Panc1 (cell line): Measurements from ENCODE around the gene AQP11.

Experiments
- CTCF ChIP-seq: fragments of 450-650 bp; IDR thresholded peaks from 2 replicates; pipeline ENCODE4 v1.5.1; 2017; ENCODE audit warnings: mild to moderate bottlenecking
- REST ChIP-seq, 2 experiments: IDR thresholded peaks; 2 replicates each; pipeline ENCODE4 v1.6.1; 2011 to 2012; ENCODE audit warnings: low read depth in 2 of 2, control low read depth in 1 of 2, low read length in 1 of 2, mild to moderate bottlenecking in 1 of 2, moderate library complexity in 1 of 2; ENCODE audit not compliant: insufficient read depth in 1 of 2

DNA sequence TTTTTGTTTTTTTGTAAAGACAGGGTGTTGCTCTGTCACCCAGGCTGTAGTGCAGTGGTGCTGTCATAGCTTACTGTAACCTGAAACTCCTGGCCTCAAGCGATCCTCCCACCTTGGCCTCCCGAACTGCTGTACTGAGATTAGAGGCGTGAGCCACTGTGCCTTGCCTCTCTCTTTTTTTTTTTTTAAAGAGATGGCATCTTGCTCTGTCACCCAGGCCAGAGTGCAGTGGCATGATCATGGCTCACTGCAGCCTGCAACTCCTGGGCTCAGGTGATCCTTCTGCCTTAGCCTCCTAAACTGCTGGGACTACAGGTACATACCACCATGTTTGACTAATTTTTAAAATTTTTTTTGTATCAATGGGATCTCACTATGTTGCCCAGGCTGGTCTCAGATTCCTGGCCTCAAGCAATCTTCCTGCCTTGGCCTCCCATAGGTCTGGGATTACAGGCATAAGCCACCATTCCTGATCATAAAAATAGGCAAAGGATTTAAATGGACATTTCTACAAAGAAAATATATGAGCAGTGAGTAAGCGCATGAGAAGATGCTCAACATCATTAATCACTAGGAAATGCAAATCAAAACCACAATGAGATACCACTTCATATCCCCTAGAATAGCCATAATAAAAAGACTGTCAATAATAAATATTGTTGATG, 65.1 kb downstream of the AQP11 start:
- TF ChIP-seq REST (IDR thresholded peaks at IDR 0.05; ENCODE audit: insufficient read depth in 1 of 2, low read depth in 2 of 2, low read length in 1 of 2) (no peak), CTCF (no peak)
